ENCODE results near the gene C6orf47.

The C6orf47 gene

DNA sequence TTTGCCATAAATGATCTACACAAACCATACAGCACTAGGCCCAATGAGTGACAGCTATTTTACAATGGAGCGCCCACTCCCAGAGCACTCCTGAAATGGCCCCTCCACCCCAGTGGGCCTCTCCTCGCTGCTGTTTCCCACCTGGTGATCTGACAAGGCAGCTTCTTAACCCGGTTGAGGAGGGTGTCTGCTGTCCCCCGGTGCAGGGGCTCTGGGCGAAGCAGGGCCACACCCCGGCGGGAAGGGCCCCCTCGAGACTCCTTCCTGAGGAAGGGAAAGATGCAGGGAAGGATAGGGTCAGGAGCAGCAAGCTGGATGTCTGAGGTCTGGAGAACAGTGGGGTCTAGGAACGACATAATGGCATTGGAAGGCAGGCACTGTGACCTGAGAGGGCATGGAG, 32.3 kb upstream of the C6orf47 start:
- Mint-ChIP-seq H3K27me3 (ENCODE audit: low read depth) (no peaks in the 10 kb centered on the region), H3K27ac (no peak overlapping the region), H3K4me1 (ENCODE audit: low read depth) (peaks cover 8% of the 10 kb centered on the region), H3K4me3 (no peak overlapping the region), H3K36me3 (ENCODE audit: low read depth) (peaks cover 55% of the 10 kb centered on the region), H3K9me3 (no peaks in the 10 kb centered on the region)
- no peak for DNase-seq (ENCODE audit: low spot score)

DNA sequence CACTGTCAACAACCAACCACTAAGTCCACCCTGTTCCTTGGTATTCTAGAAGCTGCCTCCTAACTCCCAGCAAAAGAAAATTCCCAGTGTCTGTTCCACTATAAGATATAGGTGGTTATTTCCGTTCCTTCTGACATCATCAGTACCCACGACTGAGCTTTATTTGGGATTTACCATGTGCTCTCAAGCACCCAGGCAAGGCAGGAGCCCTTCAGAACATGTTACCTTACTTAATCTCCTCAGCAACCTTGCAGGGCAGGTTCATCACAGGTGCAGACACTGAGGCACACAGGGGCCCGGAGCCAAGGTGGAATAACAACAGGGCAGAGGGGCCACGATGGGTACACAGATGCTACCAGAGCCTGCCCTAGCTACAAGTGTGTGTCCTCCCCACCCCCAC, 31.8 kb upstream of the C6orf47 start:
- no peaks in the 10 kb centered on the region for H3K27me3 Mint-ChIP-seq (ENCODE audit: low read depth)

DNA sequence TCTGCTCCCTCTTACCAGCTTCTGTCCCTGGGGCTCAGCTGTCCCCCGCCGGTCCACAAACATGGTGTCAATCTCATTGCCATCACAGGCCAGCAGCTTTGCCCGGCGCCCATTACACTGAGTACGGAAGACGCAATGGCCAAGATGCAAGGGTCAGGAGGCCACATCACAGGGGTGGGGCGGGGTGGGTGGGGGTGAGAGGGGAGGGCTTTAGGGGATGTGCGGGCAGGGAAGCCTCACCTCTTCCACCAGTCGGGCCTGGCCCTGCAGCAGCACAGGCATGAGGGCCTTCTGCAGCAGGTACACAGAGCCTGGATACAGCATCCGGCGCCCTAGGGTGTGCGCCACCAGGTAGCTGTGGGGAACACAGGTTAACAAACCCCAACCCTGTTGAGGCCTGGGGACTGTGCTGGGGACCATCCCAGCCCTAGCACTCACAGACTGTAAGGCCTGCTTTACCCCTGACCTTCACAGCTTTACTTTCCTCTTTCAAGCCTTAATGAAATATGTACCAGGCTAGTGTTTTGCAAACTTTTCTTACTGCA, 31.1 kb upstream of the C6orf47 start:
- H3K27me3 Mint-ChIP-seq (ENCODE audit: low read depth): no peaks in the 10 kb centered on the region
- DNase-seq (ENCODE audit: low spot score): no peak
- no peaks in the 10 kb centered on the region for H3K4me1 Mint-ChIP-seq (ENCODE audit: low read depth)
- H3K4me3 Mint-ChIP-seq: no peak overlapping the region
- H3K36me3 Mint-ChIP-seq (ENCODE audit: low read depth): peaks cover 49% of the 10 kb centered on the region
- H3K9me3 Mint-ChIP-seq: no peaks in the 10 kb centered on the region
- H3K27ac Mint-ChIP-seq: no peak overlapping the region

More for the DNA sequence above, 31.8 kb upstream of the C6orf47 start:
- Mint-ChIP-seq H3K27ac (no peak overlapping the region), H3K36me3 (ENCODE audit: low read depth) (peaks cover 53% of the 10 kb centered on the region), H3K9me3 (no peaks in the 10 kb centered on the region), H3K4me3 (no peak overlapping the region), H3K4me1 (ENCODE audit: low read depth) (peaks cover 3% of the 10 kb centered on the region)
- no peak for DNase-seq (ENCODE audit: low spot score)

DNA sequence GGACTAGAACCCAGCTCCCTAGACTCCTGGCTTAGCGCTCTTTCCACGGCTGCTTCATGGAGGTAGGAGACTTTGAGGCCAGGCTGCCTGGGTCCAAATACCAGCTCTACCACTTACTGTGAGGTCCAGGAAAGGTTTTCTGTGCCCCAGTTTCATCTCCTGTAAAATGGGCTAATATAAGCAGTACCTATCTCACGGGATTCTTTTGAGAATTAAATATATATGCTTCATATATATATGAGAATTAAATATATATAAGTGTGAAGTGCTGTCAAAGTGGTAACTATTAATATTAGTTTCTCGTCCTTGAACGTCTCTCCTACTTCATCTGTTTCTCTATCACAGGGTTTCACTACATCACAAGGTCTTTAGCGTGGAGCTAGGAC, 30.5 kb upstream of the C6orf47 start:
- Mint-ChIP-seq H3K27me3 (ENCODE audit: low read depth) (no peaks in the 10 kb centered on the region), H3K27ac (peak overlapping the region; percentile 10), H3K4me3 (no peak overlapping the region), H3K9me3 (no peaks in the 10 kb centered on the region), H3K36me3 (ENCODE audit: low read depth) (peaks cover 50% of the 10 kb centered on the region), H3K4me1 (ENCODE audit: low read depth) (no peaks in the 10 kb centered on the region)
- DNase-seq (ENCODE audit: low spot score): no peak

DNA sequence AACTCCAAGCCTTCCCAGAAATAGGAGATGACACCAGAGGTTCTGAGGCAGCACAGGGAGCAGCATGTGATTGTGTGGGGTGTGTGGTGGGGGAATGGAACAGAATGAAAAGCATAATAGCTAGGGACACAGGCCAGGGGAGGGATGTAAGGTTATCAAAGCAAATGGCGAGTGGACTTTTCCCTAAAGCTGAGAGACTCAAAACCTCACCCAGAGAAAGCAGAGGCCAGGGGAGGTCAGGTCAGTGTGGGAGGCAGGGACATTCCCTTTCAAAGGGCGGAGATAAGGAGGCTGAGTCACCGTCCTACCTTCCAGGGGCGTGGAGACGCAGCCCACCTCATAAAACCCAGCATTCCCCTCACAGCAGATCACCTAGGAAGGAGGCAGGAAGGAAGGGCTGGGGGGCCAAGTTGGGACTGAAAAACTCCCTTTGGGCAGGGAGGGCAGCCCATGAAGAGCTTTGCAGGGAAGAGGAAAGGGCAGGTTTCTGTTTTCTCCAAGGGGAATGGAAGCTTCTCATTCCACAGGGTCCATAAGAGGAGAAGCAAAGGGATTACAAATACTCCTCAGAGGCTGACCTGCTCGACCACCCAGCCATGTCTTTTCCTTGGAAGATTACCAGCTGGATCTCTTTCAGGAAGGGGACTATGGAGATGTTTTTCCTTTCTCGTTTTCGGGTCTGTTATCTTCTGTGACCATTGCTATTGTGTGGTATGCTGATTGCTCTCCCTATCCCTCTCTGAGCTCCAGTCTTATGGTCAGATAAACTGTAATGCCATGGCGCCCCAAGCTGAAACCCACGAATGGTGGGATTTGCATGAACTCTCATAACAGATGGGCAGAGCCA, 29.9 kb upstream of the C6orf47 start:
- H3K27me3 Mint-ChIP-seq (ENCODE audit: low read depth): no peaks in the 10 kb centered on the region
- H3K4me1 Mint-ChIP-seq (ENCODE audit: low read depth): no peaks in the 10 kb centered on the region
- no peak overlapping the region for H3K4me3 Mint-ChIP-seq
- no peak for DNase-seq (ENCODE audit: low spot score)
- H3K36me3 Mint-ChIP-seq (ENCODE audit: low read depth): peaks cover 54% of the 10 kb centered on the region
- no peaks in the 10 kb centered on the region for H3K9me3 Mint-ChIP-seq
- peak overlapping the region; percentile 17 for H3K27ac Mint-ChIP-seq

DNA sequence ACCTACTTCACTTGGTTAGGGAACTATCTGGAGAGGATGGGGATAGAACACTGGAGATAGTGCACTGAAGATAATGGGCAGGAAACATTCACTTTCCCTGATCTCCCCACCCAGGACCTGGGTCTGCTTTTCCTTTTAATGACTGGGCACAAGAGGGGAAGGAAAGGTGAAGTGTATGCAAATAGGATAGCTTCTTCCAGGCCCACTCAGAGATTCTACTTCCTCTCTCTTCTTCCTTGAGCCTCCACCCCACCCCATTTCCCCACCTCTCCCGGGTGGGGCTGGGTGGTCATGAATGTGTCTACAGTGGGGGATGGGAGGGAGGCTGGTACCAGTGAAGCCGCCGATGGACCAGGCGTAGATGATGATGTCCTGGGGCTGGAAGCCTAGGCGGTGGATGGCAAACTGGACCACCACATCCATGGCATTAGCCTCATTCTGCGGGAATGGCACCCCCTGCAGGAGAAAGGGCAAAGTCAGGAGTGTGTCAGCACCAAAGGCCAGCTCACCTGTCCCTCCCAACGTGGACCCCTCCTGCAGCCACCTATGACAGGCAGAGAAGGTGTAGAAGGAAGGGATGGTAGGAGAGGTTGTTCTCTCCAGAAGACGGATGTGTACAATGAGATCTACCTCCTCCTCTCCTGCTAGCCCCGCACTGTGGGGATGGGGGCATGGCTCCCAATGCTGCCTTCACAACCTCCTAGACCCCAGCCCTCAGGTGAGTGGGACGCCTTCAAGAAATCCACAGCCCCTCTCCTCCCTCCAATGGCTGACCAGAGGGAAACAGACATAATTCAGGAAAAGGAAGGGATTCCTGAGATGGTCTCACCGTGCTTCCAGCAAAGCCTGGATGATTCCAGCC, 28.9 kb upstream of the C6orf47 start:
- Mint-ChIP-seq H3K9me3 (no peaks in the 10 kb centered on the region), H3K27me3 (ENCODE audit: low read depth) (no peaks in the 10 kb centered on the region), H3K27ac (no peak overlapping the region), H3K36me3 (ENCODE audit: low read depth) (peaks cover 51% of the 10 kb centered on the region), H3K4me3 (no peak overlapping the region), H3K4me1 (ENCODE audit: low read depth) (no peaks in the 10 kb centered on the region)
- DNase-seq (ENCODE audit: low spot score): no peak

DNA sequence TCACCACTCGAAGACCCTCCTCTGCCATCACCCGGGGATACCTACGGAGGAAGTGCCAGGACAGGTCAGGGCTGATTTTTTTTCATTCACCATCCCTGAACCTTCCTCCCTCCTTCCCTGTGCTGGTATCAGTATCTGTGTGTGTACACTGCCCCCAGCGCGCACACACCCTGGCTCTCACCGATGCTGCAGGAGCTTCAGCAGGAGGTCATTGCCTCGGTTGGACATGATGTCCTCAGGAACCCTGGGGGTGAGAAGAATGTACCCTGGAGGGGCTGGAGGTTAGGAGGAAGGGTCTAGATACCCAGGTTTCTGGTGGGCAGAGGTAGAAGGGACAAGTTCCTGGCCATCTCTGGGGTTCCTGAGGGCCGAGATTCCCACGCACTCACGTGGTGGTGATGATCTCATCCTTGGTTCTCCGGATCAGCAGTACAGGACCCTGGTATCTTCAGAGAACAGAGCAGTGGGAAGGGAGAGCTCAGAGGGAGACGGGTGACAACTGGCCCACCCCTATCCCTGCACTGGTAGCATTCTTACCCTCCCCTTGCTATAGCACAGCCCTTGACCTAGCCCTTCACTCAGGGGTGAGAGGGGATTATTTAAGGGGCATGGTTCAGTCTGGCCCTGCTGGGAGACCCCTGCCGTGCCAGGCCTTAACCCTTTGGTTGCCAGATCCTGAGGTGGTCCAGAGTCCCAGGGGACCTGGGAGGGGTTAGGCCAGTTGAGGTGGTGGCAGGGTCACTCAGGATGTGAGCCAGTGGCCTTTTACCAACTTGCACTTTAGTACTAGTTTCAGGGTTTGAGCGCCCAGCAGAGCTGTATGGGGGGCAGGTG, 27.5 kb upstream of the C6orf47 start:
- H3K4me1 Mint-ChIP-seq (ENCODE audit: low read depth): no peaks in the 10 kb centered on the region
- no peak overlapping the region for H3K4me3 Mint-ChIP-seq
- H3K27ac Mint-ChIP-seq: peak overlapping the region; percentile 26
- no peak for DNase-seq (ENCODE audit: low spot score)
- no peaks in the 10 kb centered on the region for H3K27me3 Mint-ChIP-seq (ENCODE audit: low read depth)
- no peaks in the 10 kb centered on the region for H3K9me3 Mint-ChIP-seq
- peaks cover 45% of the 10 kb centered on the region for H3K36me3 Mint-ChIP-seq (ENCODE audit: low read depth)

DNA sequence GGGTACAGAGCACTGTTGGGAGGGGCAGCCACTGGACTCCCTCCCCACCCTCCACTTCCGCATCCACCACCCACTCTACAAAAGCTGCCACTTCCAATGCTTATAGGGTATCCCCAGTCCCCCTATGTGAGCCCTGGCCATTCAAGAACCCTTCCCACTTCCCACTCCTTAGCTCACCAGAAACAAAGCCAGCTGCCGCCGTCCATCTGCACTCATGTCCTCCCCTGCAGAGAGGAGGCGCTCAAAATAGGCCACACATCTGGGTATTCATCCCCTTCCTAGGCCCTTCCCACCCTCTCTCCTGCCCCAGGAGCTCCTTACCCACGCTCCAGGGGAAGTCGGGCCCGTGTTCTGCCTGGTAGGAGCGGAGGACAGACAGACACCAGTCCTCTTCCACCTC, 26.7 kb upstream of the C6orf47 start:
- no peaks in the 10 kb centered on the region for H3K27me3 Mint-ChIP-seq (ENCODE audit: low read depth)
- H3K27ac Mint-ChIP-seq: no peak overlapping the region
- H3K4me3 Mint-ChIP-seq: no peak overlapping the region
- peaks cover 39% of the 10 kb centered on the region for H3K36me3 Mint-ChIP-seq (ENCODE audit: low read depth)
- H3K9me3 Mint-ChIP-seq: no peaks in the 10 kb centered on the region
- DNase-seq (ENCODE audit: low spot score): no peak
- H3K4me1 Mint-ChIP-seq (ENCODE audit: low read depth): no peaks in the 10 kb centered on the region

DNA sequence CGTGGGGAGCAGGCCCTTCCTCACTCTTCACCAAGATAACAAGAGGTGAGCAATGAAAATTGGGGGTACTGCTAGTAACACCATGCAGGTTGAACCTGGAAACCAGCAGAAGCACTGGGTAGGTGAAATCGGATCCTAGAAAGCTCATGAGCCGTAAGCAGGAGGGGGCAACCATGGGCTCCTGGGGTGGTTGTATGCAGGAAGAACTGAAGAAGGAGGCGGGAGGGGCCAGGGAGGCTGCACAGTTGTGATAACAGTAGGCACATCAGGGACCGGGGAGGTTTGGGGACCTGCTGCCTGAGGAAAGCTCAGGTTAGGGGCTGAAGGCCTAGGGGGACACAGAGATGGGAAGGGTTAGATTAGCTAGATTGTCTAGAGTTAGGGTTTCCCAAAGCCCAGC, 25.9 kb upstream of the C6orf47 start:
- Mint-ChIP-seq H3K27me3 (ENCODE audit: low read depth) (no peaks in the 10 kb centered on the region), H3K4me1 (ENCODE audit: low read depth) (peaks cover 2% of the 10 kb centered on the region), H3K27ac (no peak overlapping the region), H3K36me3 (ENCODE audit: low read depth) (peaks cover 38% of the 10 kb centered on the region), H3K4me3 (no peak overlapping the region), H3K9me3 (no peaks in the 10 kb centered on the region)
- DNase-seq (ENCODE audit: low spot score): no peak

DNA sequence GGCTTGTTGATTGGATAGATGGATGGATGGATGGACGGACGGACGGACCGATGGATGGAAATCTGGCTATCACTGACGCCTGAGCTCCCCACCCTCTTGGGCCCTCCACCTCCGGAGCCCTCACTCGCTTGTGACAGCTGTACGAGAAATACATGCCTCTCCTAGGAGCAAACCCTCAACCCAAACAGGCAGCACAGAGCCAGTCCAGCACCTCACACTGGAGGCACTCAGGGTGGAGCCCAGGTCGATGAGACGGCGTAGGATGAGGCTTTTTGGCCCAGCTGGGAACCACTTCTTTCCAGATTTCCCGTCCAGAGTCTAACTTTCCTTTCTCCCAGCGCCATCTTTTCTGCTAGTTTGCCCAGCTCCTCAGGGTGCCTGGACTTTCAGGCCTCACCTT, 23.0 kb upstream of the C6orf47 start:
- H3K9me3 Mint-ChIP-seq: no peaks in the 10 kb centered on the region
- no peak for DNase-seq (ENCODE audit: low spot score)
- peaks cover 21% of the 10 kb centered on the region for H3K36me3 Mint-ChIP-seq (ENCODE audit: low read depth)
- H3K27me3 Mint-ChIP-seq (ENCODE audit: low read depth): no peaks in the 10 kb centered on the region
- no peak overlapping the region for H3K4me3 Mint-ChIP-seq
- H3K4me1 Mint-ChIP-seq (ENCODE audit: low read depth): peaks cover 17% of the 10 kb centered on the region
- no peak overlapping the region for H3K27ac Mint-ChIP-seq

DNA sequence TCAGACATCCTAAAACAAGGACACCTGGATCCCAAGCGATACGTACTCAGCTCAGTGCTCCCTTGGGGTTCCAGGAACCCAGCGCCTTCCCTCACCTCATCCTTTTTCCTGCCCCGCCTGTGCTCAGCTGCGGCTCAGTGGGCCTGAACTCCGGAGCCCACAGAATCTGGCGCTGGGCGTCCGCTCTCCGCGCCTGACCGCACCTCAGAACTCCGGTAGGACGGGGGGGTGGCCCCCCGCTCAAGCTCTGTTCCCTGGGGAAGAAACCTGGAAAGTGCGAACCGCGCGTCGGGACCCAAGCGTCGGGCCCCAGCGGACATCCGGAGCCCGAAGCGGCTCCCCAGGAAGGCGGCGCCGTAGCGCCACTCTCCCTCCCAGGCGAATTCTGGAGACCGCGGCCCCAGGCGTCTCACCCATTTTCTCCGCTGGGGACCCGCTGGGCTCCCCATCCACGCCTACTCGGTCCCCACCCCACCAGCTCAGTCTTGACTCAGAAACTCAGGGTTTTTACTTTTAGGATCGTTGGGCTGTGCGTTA, 20.6 kb upstream of the C6orf47 start:
- peak; percentile 36 for DNase-seq (ENCODE audit: low spot score)
- Mint-ChIP-seq H3K4me3 (peak overlapping the region; percentile 74), H3K36me3 (ENCODE audit: low read depth) (peaks cover 9% of the 10 kb centered on the region), H3K9me3 (no peaks in the 10 kb centered on the region), H3K27me3 (ENCODE audit: low read depth) (no peaks in the 10 kb centered on the region), H3K27ac (peak overlapping the region; percentile 34), H3K4me1 (ENCODE audit: low read depth) (peaks cover 22% of the 10 kb centered on the region)

DNA sequence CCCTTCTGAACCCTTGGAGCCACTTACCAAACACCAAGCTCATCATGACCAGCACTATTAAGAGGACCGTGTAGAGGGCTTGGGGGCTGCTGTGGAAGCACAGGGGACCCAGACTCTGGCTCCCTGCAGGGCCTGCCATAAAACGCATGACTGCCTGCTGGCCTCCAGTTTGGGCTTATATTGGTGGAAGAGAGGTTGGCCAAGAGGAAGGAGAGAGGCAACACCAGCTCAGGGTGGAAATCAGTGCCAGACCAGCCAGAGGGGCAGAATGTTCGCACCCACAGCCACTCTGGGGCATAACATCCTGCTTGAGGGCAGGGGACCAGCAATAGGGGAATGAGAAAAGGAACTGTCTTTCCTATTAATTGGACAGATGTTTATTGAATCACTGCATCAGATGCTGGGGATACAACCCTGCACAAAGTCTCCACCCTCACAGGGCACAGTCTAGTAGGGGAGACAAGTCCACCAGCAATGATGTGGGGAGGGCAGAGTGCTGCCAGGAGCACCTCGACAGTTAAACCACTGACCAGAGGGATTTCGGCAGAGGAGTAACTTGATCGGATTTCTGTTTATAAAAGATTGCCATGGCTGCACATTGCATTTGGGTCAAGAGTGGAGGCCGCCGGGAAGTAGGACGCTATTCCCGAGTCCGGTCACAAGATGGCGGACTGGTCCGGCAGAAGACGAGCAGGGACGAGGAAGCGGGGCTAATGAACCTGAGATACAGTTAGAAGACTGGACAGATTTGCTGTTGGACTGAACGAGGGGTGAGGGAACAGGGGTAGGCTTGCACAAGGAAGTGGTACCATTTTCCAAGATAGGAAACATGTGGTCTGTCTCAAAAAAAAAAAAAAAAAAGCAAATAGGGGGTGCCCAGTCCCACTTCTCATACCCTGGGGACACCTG, 19.9 kb upstream of the C6orf47 start, which contains the start of gene LY6G5C:
TSS of gene LY6G5C (minus strand) at position 842 of the 909 bp plus-strand sequence. CDS start at position 148, 694 bp downstream.
- H3K9me3 Mint-ChIP-seq: no peaks in the 10 kb centered on the region
- peak; percentile 50 for DNase-seq (ENCODE audit: low spot score)
- peaks cover 22% of the 10 kb centered on the region for H3K4me1 Mint-ChIP-seq (ENCODE audit: low read depth)
- H3K4me3 Mint-ChIP-seq: peak within 1 kb of the TSS; percentile 74
- no peaks in the 10 kb centered on the region for H3K27me3 Mint-ChIP-seq (ENCODE audit: low read depth)
- H3K27ac Mint-ChIP-seq: peak within 1 kb of the TSS; percentile 73
- peaks cover 4% of the 10 kb centered on the region for H3K36me3 Mint-ChIP-seq (ENCODE audit: low read depth)
